ENCODE results near the gene RNH1.

The RNH1 gene

GRCh38 chr11:496834-497564 lies 10.0 kb downstream of the RNH1 start:
- DNase-seq (ENCODE audit: low read depth), result no peak
- no peak overlapping the region for H3K4me3 ChIP-seq (ENCODE audit: low read depth, low read length)
- TF ChIP-seq CTCF (IDR thresholded peaks at IDR 0.05; ENCODE audit: insufficient read depth, low read depth, low read length, missing control alignments), result no peak

- no peak for TF ChIP-seq CTCF (IDR thresholded peaks at IDR 0.05; ENCODE audit: insufficient read depth, low read depth, low read length, missing control alignments)
- no peak for DNase-seq (ENCODE audit: low read depth)
- H3K4me3 ChIP-seq (ENCODE audit: low read depth, low read length), result no peak overlapping the region
Measured at GRCh38 chr11:495537-495931, 11.5 kb downstream of the RNH1 start.

GRCh38 chr11:494761-495536 lies 12.1 kb downstream of the RNH1 start:
- no peak for TF ChIP-seq CTCF (IDR thresholded peaks at IDR 0.05; ENCODE audit: insufficient read depth, low read depth, low read length, missing control alignments)
- DNase-seq (ENCODE audit: low read depth), result no peak
- H3K4me3 ChIP-seq (ENCODE audit: low read depth, low read length), result no peak overlapping the region

GRCh38 chr11:492427-493226 lies 14.4 kb downstream of the RNH1 start:
- TF ChIP-seq CTCF (IDR thresholded peaks at IDR 0.05; ENCODE audit: insufficient read depth, low read depth, low read length, missing control alignments), result no peak
- H3K4me3 ChIP-seq (ENCODE audit: low read depth, low read length), result no peak overlapping the region
- no peak for DNase-seq (ENCODE audit: low read depth)

GRCh38 chr11:491358-491757 lies 15.7 kb downstream of the RNH1 start:
- no peak for DNase-seq (ENCODE audit: low read depth)
- H3K4me3 ChIP-seq (ENCODE audit: low read depth, low read length), result no peak overlapping the region
- no peak for TF ChIP-seq CTCF (IDR thresholded peaks at IDR 0.05; ENCODE audit: insufficient read depth, low read depth, low read length, missing control alignments)

- H3K4me3 ChIP-seq (ENCODE audit: low read depth, low read length), result no peak overlapping the region
- TF ChIP-seq CTCF (IDR thresholded peaks at IDR 0.05; ENCODE audit: insufficient read depth, low read depth, low read length, missing control alignments), result no peak
- no peak for DNase-seq (ENCODE audit: low read depth)
Measured at GRCh38 chr11:490930-491260, 16.1 kb downstream of the RNH1 start.

All from GM12865 (cell line).